NCI-H446 treated with DMSO at 0.1 percent for 48 hours (cell line): Measurements from ENCODE around the gene ACSF3.
A peak's percentile ranks its signal among the peaks of the same experiment; 100 is the strongest.

ENCODE experiments used
- DNase-seq: peaks from one replicate; lab custom pipeline; 2025; lab: John Stamatoyannopoulos, UW

Gene ACSF3

GRCh38 chr16:89093602-89094251, at the start of gene ACSF3:
Gene ACSF3, plus strand, starts transcription at chr16:89093852. Its CDS starts 6,830 bp downstream, at chr16:89100682.
- no peak for DNase-seq

DNA sequence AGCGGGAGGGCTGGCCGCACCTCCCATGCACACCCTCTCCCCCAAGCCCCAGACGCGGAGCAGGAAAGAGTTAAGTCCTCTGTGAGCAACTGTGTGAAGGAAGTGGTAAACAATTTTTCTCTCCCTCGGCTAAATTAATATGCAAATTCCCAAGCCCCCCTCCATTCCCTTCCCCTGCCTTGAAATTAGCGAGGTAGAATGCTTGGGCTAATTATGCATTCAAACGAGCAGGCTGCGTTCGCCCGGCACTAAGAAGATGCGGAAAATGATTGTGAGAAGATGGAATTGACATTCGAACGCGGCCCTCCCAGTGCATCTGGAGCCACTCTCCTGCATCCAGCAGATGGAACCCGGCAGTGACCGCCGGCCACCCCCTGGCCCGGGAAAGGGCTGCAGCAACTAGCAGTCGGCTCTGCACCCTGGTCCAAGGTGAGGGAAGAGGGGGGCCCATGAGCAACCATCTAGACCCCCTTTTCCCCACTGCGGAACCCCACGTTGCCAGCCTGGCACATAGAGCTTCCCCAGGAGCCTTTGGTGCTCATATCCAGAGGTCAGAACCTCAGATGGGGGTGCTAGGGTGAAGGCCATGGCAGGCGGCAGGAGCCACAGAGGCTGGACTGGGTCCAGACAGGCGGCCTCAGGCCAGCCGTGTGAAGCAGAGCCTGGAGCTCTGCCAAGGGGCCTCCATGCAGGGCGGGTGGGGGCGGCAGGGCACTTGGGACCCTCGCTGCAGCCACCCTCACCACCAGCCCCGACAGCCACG, 49.1 kb upstream of the ACSF3 start:
- no peak for DNase-seq

DNA sequence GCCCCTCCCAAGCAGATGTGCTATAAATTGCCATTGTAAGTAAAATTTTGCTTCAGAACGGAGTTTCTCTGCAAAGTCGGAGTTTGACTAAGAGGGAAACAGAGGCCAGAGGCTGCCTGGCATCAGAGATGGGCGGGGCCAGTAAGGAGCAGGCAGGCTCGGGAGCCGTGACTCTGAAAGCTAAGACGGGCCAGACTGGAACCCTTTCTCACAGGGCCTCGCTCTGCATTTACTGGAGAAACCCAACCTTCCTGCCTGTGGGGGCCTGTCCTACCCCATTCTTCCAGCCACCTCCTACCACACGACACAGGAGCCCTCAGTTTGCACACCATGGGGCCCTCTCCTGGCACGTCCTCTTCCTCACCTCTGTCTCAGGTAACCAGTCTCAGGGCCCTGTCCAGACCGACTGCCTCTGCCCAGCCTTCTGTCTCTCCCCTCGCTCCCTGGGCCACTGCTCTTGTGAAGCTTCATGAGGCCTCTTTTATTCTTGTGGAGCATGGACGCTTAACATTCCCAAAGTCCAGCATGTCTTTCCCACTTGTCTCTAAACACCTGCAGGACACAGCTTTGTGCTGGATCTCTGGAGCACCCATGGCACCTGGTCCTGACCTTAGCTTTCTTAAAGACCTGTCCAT, 48.4 kb upstream of the ACSF3 start:
- DNase-seq: no peak

GRCh38 chr16:89045881-89046280, 47.8 kb upstream of the ACSF3 start:
- DNase-seq: no peak

- no peak for DNase-seq
Measured at GRCh38 chr16:89046491-89046890, 47.2 kb upstream of the ACSF3 start.

DNA sequence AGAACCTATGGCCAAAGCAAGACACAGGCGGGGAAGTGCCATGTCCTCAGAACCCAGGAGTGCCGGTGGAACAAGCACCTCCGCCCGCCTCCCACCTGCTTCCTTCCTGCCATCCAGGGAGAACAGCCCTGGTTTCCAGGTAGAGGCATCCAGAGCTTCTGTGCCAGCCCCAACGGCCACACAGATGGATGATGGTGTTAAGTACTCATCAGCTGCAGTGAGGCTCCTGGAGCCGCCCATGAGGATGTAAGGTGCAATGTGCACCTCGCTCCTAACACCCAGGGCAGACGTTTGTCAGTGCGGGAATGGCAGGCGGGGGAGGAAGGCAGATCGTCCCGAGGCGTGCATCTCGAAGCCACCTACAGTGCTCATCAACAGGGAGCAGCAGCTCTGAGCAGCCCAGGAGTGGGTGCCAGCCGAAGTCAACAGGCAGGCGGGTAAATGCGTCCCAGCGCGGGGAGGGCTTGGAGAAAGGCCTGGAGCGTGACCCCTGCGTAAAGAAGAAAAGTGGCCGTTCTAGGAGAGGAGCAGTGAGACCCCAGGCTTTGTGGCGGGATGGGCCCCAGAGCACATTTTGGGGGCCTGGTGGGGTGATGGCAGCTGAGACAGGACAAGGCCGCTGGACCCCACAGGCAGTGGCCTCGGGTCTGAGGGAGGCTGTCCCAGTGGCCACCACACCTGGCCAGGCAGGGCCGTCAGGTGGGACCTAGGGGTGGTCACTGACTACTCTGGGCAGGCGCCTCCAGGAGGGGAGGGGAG, 46.1 kb upstream of the ACSF3 start:
- DNase-seq: no peak

DNA sequence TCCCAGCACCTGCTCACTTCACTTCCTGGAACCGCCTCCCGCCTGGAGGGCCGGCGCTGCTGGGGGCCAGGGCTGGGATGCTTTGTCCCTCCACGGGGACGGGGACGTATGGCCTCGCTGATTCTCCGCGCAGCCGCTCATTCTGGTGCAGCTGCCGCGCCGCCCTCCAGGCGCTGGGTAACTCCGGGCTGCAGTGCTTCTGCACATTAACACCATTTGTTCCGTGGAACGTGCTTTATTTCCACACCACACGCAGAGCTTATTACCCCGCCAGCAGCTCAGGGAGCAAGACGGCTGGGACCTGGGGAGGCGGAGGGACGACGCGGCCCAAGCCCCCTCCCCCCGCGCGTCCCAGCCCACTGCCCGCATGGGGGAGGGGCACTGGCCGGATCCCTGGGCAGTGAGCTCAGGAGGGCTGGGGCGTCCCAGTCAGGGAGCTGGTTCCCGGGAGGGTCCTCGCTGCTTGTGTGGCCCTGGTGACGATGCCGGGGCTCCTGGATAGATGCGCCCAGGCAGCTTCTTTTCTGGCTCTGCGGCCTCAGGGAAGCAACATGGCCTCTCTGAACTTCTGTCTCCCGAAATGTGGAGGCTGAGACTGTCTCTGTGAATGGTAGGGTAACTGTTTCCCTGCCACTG, 45.4 kb upstream of the ACSF3 start:
- DNase-seq: no peak

- DNase-seq: no peak
Measured at GRCh38 chr16:89048871-89049422, 44.7 kb upstream of the ACSF3 start.

DNA sequence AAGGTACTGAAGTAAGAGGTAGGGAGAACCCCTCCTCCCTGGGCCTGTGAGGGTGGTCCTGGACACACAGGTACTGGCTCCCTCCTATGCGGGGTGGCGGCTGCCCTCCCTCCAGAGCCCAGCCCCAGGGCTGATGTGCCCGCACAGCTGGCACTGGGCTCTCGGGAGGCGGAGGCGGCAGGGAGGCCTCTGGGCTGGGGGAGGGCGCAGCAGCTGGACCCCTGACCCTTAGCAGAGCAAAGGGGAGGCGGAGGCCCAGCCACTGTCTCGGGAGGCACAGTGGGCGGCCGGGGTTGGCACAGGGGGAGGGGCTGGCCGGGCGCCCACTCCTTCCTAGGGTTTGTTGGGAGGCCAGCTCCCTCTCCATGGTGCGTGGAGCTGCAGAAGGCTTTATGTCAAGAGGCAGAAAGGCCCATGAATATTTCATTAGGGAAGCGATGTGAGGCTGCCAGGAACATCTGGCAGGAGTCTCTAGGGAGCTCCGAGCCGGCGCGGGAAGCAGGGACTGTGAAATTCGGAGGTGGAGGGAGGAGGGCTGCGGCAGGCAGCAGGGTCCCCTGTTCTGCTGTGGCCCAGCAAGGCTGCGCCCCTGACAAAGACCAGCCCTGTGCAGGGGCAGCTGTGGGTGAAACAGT, 44.1 kb upstream of the ACSF3 start:
- DNase-seq: peak; percentile 4

DNA sequence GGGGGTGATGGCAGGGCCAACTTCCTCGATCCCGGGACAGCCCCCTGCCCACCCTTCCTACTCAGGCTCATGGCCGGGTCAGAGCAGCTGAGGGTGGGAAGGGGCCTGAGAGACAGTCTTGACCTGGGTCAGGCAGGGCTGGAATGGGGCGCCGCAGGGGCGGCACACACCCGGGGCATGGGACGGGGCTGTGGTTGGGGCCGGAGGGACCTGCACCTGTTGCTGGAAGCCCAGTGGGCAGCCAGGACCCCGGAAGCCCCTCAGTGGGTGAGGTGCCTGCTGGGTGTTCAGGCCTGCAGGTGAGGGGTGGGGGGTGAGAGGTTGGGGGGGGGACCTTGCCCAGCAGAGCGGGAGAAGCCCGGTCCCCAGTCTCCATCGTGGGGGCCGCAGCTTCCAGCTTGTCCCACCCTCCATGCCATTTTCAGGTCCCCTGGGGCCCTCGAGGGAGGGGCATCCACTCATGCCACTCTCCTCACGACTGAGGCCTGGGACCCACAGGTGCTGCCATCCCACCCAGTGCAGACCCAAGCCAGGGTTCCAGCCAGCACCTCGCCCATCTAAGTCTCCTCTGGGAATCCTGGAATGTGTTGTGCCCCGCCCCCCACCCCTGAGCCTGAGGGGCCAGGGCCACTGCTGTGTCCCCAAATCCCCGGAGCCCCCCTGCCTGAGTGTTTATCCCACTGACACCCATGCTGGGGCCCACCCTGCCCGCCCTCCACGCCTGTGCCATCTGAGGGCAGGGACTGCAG, 43.4 kb upstream of the ACSF3 start:
- DNase-seq: no peak

GRCh38 chr16:89050868-89051311, 42.8 kb upstream of the ACSF3 start:
- DNase-seq: no peak

GRCh38 chr16:89051521-89052166, 42.0 kb upstream of the ACSF3 start:
- no peak for DNase-seq

DNA sequence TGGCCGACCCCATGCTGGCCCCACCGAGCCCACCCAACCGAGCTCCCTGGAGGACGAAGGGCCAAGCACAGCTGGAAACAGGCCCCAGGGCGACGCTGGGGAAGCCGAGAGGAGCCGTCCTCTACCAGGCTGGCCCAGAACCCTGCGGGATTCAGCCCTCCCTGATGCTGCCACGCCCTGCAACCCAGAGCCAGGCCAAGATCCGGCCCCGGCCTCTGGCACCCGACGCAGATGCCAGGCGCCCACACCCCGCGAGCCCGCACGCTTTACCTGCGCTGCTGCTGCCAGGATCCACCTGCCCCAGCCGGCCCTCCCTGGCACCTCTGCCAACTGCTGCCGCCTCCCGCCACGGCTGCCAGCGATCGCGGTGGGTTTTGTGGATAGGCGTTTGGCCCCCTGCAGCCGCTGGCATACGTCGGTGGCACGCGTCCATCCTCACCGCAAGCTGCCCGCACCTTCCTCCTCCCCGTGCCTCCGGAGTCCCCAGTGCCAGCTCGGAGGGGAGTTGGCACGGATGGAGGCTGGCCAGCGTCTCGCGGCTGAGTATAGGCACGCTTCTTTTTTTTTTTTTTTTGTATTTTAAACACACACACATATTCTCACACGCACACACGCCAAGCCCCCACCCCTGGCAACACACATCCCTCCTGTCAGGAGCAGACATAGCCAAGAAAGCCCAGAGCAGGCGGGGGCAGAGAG, 41.3 kb upstream of the ACSF3 start:
- no peak for DNase-seq

DNA sequence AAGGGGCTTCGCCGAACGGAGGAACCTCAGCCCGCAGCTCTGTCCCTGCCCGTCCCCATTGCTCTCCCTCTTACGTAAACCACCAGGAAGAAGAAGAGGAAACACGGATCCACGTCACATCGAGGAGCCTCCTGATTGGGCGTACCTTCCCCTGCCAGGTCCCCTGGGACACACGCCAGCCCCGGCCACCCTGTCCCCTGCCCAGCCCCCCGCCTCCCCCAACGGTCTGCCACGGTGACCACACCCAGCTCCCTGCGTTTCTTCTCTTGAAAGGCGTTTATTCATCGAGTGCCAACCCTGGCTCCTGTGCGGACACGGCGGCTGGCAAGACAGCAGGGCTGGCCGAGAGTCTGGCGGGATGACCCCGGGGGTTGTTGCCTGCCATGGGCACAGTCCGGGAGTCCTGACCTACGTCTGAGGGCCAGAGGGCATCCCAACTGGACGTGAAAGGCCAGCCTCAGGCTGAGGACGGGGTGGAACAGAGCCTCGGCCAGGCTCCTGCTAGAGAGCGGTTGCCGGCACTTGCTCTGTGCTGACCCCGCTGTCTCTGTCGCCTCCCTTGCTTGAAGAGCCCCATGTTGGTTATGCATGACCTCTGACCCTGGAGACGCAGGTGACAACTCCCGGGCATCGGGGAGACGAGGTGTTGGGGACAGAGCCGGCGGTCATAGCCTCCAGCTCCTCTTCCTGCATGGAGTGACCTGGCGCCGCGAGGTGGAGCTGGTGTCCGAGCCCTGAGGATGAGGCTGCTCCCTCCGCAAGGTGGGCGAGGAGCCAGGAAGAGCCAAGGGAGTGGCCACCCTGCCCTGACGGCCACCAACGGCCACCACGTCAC, 40.5 kb upstream of the ACSF3 start:
- no peak for DNase-seq

GRCh38 chr16:89053725-89054029, 40.0 kb upstream of the ACSF3 start:
- DNase-seq: no peak

GRCh38 chr16:89054261-89054661, 39.4 kb upstream of the ACSF3 start:
- no peak for DNase-seq

GRCh38 chr16:89054714-89055113, 38.9 kb upstream of the ACSF3 start:
- no peak for DNase-seq

DNA sequence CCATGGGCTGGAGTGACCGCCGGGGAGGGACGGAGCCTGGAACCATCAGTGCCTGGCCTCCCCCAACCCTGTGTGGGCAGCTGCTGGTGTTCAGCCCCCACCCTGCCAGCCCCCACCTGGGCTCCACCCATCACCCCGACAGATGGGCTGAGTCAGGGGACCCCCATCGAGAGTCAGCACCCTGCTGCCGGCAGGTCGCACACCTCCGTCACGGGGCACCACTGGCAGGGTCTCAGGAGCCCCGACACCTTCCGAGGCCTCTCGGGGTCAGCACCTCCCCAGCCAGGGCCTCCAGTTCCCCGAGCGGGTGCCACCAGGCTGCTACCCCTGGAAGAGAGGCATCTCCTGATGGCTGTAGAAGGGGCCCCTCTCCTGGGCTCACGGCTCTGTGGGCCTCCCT, 38.3 kb upstream of the ACSF3 start:
- DNase-seq: no peak
